ENCODE measurements around the gene TRIM54. TPM values are rescaled to one million over a fixed set of nuclear protein-coding genes. Genes with fewer than 3 reads are reported as not detected.
A peak's percentile ranks its signal among the peaks of the same experiment; 100 is the strongest.

Gene TRIM54
- total and polyA plus RNA-seq, 9 of the 15 experiments (the other 6 are each of a cell fraction or from before 2014, with no cell fraction given), result not detected

GRCh38 chr2:27265536-27265870, 16.7 kb upstream of the TRIM54 start:
- Histone ChIP-seq H3K4me2 (ENCODE audit: insufficient read depth, low read length) (no peak overlapping the region), H3K4me1 (replicated peaks in 1 of 2; ENCODE audit: control insufficient read depth in 2 of 2, insufficient read depth in 2 of 2, low read length in 2 of 2) (peaks cover 1 to 35% of the 10 kb centered on the region in 2 experiments; a peak in 4 of 5 replicates), H3K4me3 (no peak overlapping the region), H4K20me1 (replicated peaks; ENCODE audit: control insufficient read depth, insufficient read depth, low read length) (no peaks in the 10 kb centered on the region), H3K9me1 (ENCODE audit: control insufficient read depth, insufficient read depth, low read length) (no peaks in the 10 kb centered on the region), H3K36me3 (ENCODE audit: control insufficient read depth, insufficient read depth, low read length) (no peaks in the 10 kb centered on the region), H3K27me3 (ENCODE audit: control insufficient read depth in 2 of 2, insufficient read depth in 2 of 2, low read length in 2 of 2) (peaks cover 31 to 36% of the 10 kb centered on the region in 2 experiments; a peak in 4 of 5 replicates), H2AFZ (ENCODE audit: low read depth, low read length) (no peak overlapping the region; the same call in 1 of the 2 replicates), H3K9ac (ENCODE audit: insufficient read depth in 1 of 2, low read depth in 2 of 2, low read length in 2 of 2) (no peak overlapping the region), H3K79me2 (ENCODE audit: control insufficient read depth, insufficient read depth, low read length) (no peaks in the 10 kb centered on the region), H3K27ac (ENCODE audit: extremely low read depth, low read depth, low read length) (no peak overlapping the region), H3K9me3 (replicated peaks; ENCODE audit: control insufficient read depth, insufficient read depth, low read depth, low read length) (no peaks in the 10 kb centered on the region; the same call in 1 of the 2 replicates)
- ATAC-seq (no peak), FAIRE-seq (no peak), DNase-seq (ENCODE audit: extremely low read depth in 1 of 4, low spot score in 3 of 4) (no peak)
- in situ Hi-C loops (cut with MboI) (no loop called here), intact Hi-C loops (cut with micrococcal nuclease) (no loop called here)
- TF ChIP-seq ZFP36 (IDR thresholded peaks at IDR 0.05; ENCODE audit: low read depth, low read length, partially characterized antibody) (peak; percentile 84), HDAC3 (IDR thresholded peaks at IDR 0.05; ENCODE audit: borderline replicate concordance, partially characterized antibody) (no peak), HINFP (tag; conservative IDR thresholded peaks at IDR 0.05; ENCODE audit: low read depth) (no peak), HMG20B (CRISPR knock-in tag; IDR thresholded peaks at IDR 0.05) (no peak), KLF1 (tag; IDR thresholded peaks at IDR 0.05) (no peak), ZNF316 (IDR thresholded peaks at IDR 0.05) (peak; percentile 52), FOS (IDR thresholded peaks at IDR 0.05; ENCODE audit: extremely low read depth, insufficient read length) (no peak)
- POLR2A ChIA-PET, result interaction anchor here (1.2 kb wide), 1 partner anchor 27 kb away, joined by 4 read pairs; no protein-coding TSS in a partner anchor
- CTCF ChIA-PET (ENCODE audit: low intra/inter-chr PET ratio), result no interaction called here
- no TSS peak for BruUV-seq (replicated peaks)
